Measurements from ENCODE around the gene RAD51B.

Gene RAD51B

DNA sequence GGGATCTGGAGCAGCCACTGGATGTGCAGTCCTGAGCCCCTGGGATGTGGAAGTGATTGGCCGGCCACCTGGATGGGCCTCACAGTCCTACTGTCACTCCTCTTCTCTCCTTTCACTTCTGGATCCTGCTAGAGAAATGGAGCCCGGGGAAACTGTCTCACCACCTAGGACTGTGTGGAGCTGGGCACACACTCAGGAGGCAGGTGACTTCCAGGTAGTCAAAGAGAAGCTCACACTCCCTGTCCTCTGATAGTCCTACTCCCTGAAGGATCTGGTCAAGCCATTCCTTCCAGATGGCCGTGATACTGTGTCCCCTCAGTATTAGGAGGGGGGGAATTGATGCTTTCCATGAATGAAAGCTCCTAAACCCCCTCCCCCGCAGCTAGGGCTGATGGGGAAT lies 772.2 kb downstream of the RAD51B start:
- no peak for DNase-seq

GRCh38 chr14:68592948-68593556 lies 773.5 kb downstream of the RAD51B start:
- no peak for DNase-seq

GRCh38 chr14:68593806-68594536 lies 774.4 kb downstream of the RAD51B start:
- DNase-seq = no peak

DNA sequence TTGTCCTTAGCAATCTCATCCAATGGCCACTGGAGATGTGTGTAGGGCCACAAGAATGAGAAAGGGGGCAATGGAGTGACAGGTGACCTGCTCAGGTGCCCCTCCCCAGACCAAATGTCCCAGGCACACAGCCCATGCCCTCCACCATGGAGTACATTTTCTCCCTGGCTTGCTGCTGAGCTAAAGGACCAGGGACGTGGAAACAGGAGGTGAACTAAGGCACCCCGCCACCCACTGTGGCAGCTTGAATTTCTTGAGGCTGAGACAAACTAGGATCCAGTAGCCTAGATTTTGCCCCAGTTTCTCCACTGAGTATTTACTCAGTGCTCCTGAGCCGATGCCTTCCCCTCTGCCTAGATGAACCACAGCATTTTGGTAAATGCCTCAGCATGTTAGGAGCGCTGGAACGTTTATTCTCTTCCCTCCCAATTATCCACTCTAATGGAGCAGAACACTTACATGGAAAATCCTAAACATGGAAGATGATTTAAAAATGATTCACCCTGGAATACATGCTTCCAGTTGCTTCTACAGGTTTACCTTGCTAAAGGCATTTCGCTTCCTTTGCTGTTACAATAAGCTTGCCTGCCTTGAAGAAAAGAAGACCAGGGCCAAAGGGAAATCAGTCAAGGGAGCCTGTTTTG lies 775.3 kb downstream of the RAD51B start:
- no peak for DNase-seq

GRCh38 chr14:68596211-68596610 lies 776.6 kb downstream of the RAD51B start:
- no peak for DNase-seq

- DNase-seq = no peak
These were observed 777.1 kb downstream of the RAD51B start for GRCh38 chr14:68596701-68597100.

DNA sequence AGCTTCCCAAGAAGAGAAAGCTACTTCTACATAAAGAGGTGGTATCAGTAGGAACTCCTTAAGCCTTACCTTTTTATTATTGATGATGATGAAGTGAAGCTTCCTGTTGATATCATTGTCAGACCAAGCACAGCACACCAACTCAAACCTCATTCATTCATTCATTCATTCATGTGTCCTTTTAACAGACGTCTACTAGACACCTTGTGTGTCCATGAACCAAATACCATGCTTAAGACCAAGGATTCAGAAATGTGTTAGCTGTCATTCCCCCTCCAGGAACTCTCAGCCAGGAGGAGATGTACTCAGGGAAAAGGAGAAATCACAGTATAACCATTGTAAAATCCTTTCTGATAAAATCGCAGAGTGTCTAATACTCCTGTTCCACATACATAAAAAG lies 778.5 kb downstream of the RAD51B start:
- no peak for DNase-seq

DNA sequence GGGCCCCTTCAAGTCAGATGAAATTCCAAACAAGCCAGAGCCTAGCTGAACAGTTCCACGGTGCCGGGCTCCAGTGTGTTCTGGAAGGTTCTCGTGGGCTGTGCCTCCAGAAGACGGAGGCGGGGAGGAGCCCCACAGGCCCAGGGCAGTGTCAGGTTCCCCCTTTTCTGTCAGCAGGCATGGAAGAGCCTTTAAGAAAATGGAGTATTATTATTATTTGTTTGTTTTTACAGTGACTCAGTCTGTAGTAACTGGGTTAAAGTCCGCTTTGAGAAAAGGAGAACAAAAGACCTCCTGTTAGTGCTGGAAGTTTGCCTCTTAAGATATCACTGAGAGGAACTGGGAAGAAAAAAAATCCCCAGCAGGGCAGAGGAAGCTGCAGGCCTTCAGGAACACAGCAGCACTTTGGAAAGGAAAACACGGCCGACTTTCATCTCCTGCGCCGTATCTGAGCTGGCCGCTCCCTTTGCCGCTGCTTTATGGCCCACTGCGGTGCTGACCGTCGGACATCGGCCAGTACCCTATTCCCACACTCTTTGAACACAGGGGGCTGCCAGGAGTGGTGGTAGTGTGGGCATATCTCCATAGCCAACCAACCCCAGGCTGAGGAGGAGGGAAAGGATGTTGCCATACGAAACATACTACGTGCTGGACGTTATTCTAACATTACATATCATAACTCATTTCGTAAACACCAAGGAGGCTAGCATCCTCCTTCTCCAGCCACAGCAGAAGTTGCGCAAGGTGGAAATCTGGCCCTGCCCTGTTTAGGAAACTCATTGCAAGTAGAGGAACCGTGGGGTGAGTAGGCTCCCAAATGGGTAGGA lies 779.3 kb downstream of the RAD51B start:
- no peak for DNase-seq

- no peak for DNase-seq
These were observed 780.5 kb downstream of the RAD51B start for GRCh38 chr14:68599896-68600610.

- no peak for DNase-seq
These were observed 782.9 kb downstream of the RAD51B start for GRCh38 chr14:68602507-68602906.

GRCh38 chr14:68603533-68604360 lies 784.2 kb downstream of the RAD51B start:
- DNase-seq = no peak

GRCh38 chr14:68604361-68604730 lies 784.8 kb downstream of the RAD51B start:
- DNase-seq = no peak

DNA sequence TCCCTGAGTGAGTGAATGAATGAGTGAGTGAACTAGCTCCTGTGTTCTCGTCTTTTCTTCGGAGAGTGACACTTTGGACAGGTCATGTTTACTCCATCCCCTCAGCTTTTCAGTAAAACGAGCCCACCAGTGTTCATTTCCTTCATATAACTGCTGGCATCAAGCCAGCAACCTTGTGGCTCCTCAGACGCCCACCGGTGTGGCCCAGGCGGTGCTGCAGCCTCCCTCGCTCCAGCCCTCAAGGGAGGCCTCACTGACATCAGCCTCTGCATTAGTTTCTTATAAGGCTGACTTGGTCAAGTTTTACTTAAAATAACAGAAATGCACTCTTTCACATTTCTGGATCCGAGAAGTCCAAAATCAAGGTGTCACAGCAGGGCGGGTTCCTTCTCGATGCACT lies 785.2 kb downstream of the RAD51B start:
- DNase-seq = no peak

- no peak for DNase-seq
These were observed 786.6 kb downstream of the RAD51B start for GRCh38 chr14:68606176-68606575.

- DNase-seq = no peak
These were observed 787.1 kb downstream of the RAD51B start for GRCh38 chr14:68606644-68607043.

DNA sequence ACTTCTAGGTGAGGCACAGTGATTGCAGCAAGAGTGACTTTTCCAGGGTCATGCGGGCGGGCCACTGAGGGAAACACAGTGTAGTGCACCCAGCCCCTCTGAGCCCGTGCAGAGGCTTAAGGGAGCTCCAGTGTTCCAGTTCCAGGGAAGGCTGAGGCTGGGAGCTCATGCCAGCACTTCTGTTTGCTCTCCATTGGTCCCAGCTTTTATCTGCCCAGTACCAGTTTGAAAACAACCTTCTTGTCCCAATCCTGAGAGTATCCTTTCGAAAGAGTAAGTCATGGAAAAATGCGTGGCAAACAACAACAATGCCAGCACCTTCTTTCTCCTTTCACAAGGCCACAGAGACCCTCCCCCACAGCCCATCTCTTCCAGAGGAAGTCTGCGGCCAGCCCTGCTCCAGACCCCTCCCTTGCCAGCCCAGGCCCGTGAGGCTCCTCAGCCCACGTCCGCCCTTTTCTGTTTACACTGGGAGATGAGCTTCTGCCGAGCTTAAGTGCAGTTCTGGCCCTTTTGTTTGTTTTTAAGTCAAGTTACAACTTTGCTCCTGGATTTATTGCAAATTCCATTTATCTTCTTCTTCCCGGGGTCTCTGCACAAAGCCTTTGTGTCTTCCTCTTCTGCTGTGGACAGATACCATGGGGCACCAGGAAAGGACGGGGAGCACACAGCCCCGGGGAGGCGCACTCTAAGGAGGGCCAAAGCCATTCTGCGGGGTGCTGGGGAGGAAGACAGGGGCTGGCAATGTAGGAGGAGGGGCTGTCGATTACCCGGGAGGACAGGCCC lies 787.7 kb downstream of the RAD51B start:
- no peak for DNase-seq

DNA sequence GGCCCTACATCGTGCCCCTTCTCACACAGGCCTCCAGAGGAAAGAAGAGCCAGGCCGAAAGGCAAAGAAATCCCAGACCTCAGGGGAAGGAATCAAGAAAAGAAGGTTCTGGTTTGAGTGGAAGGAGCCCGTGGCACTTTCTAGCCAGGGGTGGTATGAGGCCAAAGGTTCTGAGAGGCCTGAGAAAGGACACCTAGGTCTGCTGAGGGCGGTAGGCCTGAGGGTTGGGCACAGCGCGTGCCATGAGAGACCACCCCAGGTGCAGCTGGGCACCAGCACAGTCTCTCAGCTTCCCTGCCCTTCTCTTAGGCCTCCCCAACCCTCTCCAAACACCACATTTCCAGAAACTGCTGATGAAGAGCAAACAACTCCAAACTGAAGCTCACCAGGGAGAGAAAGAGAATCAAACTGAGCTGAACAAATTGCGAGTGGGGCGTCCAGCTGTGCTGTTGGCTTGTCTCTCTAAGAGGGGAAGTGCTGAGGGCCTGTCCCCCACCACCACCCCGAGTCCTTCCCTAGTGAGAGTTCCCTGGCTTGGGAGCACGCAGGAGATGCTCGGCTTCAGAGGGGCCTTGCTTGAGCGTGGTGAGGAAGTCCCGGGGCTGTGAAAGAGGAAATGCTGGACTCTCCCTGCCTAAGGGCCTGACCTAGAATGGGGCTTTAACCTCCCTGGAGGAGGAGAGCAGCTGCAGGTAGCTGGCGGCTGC lies 788.4 kb downstream of the RAD51B start:
- DNase-seq = no peak

GRCh38 chr14:68608574-68608962 lies 789.0 kb downstream of the RAD51B start:
- no peak for DNase-seq

GRCh38 chr14:68609012-68609411 lies 789.4 kb downstream of the RAD51B start:
- DNase-seq = no peak

GRCh38 chr14:68610251-68610793 lies 790.7 kb downstream of the RAD51B start:
- DNase-seq = no peak

All from stimulated activated CD4-positive, alpha-beta T cell treated with anti-CD3 and anti-CD28 coated beads, Interleukin-4, amount 100 ng/mL, for 1 hour (primary cell).